T-helper 2 cell treated with Interferon-gamma antibody and Interleukin-4, amounts not matched to agents 100 ng/mL and 5 ng/mL, for 36 hours (primary cell): Measurements from ENCODE around the gene YTHDC2. TPM values are rescaled to one million over a fixed set of nuclear protein-coding genes. Genes with fewer than 3 reads are reported as not detected.

Experiments
- intact Hi-C: fragments of 100-400 bp; cut with micrococcal nuclease; formaldehyde crosslinking; loops from one replicate; pipeline ENCODE4 v1.15.1; 2023
- total RNA-seq: library from RNA; stranded (reverse); gene quantifications from 2 replicates; pipeline ENCODE4 v1.2.3, GENCODE V29; 2022

YTHDC2 gene
- total RNA-seq, 1 donor from 2014 or later = 31.4 TPM

DNA sequence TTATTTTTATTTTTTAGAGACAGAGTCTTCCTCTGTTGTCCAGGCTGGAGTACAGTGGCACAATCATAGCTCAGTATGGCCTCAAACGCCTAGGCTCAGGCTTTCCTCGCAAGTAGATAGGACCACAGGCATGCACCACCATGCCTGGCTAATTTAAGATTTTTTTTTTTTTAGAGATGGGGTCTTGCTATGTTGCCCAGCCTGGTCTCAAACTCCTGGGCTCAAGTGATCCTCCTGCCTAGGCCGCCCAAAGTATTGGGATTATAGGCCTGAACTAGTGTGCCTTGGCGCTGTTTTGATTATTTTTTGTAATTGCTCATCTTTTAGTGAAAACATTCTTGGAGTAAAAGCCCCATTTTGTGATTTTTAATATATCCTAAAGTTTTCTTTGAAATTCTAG lies 5.4 kb downstream of the YTHDC2 start:
- intact Hi-C loops = no loop called here

DNA sequence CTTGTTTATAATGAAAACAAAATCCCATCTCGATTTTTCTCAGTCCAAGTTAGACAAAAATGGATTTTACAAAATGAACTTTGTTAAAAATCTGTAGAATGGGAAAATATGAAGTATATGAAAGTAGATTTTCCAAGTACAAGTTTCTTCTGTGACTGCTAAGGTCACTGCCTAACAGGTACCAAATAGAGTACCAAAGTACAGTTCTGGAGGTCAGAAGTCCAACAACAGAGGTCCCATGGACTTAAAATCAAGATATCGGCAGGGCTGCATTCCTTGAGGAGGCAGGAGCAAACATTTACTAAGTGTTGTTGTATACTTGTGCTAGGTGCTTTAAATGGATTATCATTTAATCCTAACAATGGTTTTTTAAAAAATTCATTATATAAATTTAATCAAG lies 5.9 kb downstream of the YTHDC2 start:
- intact Hi-C loops = no loop called here

DNA sequence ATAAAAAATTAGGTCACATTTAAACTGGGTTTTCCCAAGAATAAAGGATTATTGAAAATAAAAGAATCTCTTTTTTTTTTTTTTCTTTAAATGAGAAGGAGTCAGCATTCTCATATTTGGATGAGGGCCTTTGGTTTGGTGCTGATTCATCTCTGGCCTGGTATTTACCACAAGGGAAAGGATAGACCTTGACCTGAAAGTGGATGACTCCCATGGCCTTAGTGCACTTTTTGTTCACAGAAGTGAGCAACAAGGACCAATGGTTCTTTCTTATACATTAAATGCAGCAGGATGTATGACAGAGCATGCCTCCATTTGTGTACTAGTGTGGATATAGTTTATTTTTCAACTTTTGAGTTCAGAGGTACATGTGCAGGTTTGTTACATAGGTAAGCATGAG lies 6.9 kb downstream of the YTHDC2 start:
- intact Hi-C loops = no loop called here

DNA sequence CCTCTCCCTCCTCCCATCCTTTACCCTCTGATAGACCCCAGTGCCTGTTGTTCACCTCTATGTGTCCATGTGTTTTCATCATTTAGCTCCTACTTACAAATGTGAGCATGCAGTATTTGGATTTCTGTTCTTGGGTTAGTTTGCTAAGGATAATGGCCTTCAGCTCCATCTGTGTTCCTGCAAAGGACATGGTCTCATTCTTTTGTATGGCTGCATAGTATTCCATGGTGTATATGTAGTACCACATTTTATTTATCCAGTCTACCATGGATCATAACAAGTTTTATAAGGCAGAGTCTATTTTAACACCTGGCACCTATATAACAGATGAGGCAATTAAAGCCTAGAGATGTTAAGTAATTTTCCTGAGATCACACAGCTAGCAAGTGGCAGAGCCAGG lies 7.4 kb downstream of the YTHDC2 start:
- intact Hi-C loops = no loop called here

DNA sequence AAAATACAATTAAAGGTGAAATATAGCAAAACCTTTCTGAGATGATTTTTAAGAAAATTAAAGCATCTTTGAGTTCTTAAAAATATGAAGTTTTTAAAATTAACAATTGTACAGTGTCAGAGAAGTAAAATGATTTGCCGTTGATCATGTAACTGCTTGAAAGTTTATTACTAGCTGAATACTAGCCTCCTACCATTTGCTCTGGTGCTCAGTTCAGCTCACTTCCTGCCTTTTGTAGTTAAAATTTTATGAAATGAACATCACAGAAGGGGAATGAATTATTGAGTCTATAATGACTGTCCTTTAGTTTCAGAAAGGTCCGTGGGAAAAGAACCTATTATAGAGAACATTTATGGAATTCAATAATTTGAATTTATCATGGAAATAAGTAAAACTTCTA lies 9.7 kb downstream of the YTHDC2 start:
- intact Hi-C loops = no loop called here

DNA sequence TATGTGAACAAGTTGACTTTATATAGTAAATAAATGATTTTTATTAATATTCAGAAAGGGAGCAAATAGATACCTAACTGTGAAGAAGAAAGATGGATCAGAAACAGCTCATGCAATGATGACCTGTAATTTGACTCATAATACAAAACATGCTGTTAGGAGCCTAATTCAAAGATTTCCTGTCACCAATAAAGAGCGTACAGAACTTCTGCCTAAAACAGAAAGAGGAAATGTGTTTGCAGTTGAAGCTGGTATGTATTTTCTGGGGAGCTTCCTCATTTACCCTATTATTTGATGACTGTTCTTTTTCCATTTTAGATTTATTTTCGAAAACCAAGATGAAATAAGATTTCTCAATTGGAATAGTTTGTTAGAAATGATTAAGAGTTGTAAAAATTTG lies 11.4 kb downstream of the YTHDC2 start:
- intact Hi-C loops = no loop called here

DNA sequence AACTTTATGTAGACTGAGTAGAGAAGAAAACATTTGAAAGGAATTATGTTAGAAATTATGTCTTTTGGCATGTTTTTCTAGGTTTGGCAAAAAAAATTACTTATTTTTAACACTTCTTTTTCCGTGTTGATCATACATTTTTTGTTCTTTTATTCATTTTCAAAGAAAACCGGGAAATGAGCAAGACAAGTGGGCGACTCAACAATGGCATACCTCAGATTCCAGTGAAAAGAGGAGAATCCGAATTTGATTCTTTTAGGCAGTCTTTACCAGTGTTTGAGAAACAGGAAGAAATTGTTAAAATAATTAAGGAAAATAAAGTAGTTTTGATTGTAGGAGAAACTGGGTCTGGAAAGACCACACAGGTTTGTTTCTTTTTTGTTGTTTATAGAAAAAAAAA lies 12.9 kb downstream of the YTHDC2 start:
- intact Hi-C loops = no loop called here

DNA sequence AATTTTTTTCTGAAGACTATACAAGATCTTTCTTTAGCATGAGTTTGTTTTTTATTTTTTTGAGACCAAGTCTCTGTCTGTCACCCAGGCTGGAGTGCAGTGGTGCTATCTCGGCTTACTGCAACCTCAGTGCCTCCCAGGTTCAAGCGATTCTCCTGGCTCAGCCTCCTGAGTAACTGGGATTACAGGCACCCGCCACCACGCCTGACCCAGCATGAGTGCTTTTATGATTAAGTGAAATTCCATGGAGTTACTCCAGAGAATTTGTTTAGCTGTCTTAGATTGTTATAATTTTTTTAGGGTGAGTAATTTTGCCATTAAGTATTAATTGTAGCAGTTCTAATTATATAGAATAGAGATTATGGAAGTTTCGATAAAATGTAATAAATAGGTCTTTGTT lies 14.3 kb downstream of the YTHDC2 start:
- intact Hi-C loops = no loop called here

DNA sequence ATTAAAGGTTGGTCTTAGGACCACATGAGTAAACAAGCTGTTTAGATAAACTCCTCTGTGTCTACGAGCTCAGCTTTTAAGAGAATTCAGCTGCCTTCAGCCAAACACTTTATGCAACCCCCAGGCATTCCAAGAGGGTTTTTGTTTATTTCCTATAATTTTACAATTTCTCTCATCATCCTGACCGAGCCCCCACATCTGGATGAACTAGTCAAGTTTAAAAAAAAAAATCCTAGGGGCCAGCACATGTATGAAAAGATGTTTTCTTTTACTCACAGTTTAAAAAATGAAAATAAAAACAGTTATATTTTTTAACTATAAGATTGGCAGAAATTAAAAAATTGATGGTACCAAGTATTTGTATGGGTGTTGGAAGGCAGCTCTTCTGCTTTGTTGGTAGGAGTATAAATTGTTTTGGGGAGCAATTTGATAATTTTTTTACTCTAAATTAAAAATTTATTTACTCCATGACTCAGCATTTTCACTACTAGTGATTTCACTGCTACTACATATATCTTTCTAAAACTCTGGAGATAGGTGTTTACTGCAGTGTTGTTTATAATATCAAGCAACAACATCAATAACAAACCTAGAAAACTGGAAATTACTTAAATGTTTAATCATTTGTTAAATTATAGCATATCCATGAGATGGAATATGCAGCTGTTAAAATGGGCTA lies 18.1 kb downstream of the YTHDC2 start:
- intact Hi-C loops = no loop called here

DNA sequence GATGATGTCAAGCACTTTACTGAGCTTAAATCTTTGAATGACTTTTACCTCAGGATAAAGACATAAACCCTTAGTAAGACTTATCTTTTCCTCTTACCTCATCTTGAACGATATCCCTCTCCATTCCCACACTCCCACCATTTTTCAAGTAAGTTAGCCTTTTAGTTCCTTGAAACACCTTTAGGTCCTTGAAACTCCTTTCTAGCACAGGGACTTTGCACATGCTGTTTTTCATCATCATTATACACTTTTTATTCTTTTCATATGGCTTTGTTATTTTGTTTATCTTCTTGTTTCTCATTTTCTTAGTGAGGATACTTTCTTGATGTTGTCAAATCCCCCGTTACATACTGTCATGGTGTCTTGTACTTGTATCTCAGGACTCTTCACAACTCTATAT lies 24.8 kb downstream of the YTHDC2 start:
- intact Hi-C loops = no loop called here

DNA sequence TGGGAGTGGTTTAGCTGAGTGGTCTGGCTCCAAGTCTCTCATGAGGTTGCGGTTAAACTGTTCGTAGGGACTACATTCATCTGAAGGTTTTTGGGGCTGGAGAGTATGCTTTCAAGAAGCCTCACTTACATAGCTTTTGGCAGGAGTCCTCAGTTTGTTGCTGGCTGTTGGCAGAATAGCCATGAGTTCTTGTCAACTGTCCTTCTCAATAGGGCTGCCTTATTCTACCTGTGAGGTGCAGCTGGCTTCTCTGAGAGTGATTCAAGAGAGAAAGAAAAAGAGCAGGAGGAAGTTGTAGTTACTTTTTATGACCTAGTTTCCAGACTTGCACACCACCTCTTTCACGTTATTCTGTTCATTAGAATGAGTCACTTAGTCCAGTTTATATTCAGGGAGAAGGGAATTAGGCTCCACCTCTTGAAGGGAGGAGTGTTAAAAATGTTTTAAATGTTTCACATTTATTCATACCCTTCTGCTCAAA lies 33.2 kb downstream of the YTHDC2 start:
- intact Hi-C loops = no loop called here

DNA sequence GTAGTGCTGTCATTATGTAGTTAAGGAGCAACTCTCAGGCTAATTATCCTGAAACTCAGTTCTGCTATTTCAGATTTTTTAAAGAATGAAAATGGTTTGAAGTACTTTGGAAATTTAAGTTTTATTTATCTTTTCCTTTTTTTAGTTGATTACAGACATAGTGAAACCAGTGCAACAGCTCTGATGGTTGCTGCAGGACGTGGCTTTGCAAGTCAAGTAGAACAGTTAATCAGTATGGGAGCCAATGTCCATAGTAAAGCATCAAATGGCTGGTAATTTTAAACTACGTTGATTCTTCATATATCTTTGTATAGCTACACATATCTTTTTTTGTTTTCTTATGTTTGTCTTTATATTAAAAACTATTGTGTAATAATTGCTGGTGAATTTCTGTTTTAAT lies 34.9 kb downstream of the YTHDC2 start:
- intact Hi-C loops = no loop called here

DNA sequence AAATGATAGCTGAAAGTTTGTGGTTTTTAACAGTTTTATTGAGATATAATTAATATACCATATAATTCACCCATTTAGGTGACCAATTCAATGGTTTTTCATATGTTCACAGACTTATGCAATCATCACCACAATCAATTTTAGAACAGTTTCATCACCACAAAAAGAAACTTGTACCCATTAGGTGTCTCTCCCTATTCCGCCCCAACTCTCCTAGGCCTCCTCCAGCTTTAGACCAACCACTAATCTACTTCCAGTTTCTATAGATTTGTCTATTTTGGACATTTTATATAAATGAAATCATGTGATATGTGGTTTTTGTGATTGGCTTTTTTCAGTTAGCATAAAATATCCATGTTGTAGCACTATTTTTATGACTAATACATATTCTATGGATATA lies 38.6 kb downstream of the YTHDC2 start:
- intact Hi-C loops = no loop called here

DNA sequence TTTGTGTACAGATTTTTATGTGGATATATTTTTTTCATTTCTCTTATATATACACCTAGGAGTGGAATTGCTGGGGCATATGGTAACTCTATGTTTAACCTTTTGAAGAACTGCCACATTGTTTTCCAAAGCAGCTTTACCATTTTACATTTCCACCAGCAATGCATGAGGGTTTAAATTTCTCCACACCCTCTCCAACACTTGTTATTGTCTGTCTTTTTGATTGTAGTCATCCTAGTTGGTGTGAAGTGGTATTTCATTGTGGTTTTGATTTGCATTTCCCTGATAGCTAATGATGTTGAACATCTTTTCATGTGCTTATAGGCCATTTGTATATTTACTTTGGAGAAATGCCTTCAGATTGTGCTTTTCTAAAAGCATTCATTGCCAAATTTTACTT lies 39.1 kb downstream of the YTHDC2 start:
- intact Hi-C loops = no loop called here

DNA sequence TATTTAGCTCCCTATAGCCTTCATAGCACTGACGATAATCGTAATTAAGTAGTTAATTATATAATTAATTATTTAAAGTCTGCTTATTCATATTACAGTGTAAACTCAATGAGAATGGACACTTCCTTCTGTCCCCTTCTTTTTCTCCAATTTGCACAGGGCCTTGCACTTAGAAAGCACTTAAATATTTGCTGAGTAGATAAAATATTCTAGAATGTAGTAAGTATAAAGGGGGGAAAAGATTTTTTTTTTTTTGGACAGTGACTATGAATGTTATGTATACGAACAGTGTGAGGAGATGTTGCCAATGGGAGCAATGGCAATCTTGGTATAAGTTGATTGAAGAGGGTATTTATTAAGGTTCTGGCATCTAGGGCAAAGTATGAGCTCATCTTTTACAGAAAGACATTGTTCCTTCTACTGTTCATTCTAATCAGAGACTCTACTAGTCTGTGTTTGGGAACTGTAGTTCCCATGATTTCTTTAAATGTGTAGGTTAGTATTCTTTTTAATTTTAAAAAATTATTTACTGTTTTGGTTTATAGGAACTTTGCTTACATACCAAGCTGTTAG lies 49.4 kb downstream of the YTHDC2 start:
- intact Hi-C loops = no loop called here

DNA sequence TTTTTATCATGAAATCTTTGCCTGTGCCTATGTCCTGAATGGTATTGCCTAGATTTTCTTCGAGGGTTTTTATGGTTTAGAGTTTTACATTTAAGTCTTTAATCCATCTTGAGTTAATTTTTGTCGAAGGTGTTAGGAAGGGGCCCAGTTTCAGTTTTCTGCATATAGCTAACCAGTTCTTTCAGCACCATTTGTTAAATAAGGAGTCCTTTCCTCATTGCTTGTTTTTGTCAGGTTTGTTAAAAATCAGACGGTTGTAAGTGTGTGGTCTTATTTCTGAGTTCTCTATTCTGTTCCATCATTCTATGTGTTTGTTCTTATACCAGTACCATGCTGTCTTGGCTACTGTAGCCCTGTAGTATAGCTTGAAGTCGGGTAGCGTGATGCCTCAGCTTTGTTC lies 55.9 kb downstream of the YTHDC2 start:
- intact Hi-C loops = no loop called here

DNA sequence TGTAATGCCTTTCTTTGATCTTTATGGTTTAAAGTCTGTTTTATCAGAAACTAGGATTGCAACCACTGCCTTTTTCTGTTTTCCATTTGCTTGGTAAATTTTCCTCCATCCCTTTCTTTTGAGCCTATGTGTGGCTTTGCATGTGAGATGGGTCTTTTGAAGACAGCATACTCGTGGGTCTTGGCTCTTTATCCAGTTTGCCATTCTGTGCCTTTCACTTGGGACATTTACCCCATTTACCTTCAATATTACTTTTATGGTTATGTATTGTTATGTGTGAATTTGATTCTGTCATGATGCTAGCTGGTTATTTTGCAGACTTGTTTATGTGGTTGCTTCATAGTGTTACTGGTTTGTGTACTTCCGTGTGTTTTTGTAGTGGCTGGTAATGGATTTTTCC lies 59.2 kb downstream of the YTHDC2 start:
- intact Hi-C loops = no loop called here

DNA sequence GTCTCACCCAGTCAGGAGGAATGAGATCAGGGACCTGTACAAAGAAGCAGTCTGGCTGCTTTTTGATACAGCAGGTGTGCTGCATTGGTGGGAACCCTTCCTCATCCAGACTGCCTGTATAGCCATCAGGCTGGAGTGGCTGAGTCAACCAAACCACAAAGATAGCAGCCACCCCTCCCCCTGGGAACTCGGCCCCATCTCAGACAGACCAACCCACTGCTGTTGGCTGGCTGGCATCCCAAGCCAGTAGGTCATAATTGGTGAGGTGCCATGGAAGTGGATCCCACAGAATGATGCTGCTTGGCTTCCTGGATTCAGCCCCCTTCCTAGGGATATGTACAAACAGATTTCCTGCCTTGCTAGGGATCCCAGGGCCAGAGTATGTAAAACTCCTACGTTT lies 60.9 kb downstream of the YTHDC2 start:
- intact Hi-C loops = no loop called here

DNA sequence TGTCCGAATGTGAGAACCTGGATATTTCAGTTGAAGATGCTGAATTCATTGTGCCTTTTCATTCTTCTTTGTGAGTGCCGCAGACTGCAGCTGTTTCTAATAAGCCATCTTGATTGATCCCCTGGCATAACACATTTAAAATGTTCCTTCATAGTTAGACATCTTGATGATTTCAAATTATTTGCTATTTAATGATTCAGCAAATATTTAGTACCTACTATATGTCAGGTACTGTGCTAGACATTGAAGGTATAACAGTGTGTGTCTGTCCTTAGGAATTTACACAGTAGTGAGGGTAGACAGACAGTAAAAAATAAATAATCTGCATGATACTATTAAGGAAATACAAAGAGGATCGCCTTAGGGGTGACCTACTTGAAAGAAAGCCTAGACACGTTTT lies 61.6 kb downstream of the YTHDC2 start:
- intact Hi-C loops = no loop called here

DNA sequence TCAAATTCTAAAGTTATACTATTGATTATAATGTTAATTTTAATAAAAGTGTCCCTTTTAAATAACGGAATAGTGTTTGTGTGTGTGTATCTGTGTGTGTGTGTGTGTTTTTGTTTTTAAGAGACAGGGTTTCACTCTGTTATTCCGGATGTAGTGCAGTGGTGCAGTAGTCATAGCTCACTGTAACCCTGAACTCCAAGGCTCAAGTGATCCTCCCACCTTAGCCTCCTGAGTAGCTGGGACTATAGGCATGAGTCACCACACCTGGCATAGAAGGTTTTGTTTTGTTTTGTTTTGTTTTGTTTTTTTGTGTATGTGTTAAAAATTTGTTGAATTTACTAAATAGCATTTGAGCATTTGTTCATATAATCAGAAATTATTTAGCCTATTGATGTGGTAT lies 64.6 kb downstream of the YTHDC2 start:
- intact Hi-C loops = no loop called here

DNA sequence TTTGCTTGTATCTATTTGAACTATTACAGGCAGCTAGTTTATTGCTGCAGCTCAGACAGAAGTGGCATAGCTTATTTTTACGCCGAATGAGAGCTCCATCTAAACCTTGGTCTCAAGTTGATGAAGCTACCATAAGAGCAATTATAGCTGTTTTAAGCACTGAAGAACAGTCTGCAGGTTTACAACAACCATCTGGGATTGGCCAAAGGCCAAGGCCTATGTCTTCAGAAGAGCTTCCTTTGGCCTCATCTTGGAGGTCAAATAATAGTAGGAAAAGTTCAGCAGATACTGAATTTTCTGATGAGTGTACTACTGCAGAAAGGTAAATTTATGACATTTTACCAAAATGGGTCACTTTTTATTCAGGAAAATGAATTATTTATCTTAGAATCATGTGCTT lies 67.9 kb downstream of the YTHDC2 start:
- intact Hi-C loops = no loop called here

DNA sequence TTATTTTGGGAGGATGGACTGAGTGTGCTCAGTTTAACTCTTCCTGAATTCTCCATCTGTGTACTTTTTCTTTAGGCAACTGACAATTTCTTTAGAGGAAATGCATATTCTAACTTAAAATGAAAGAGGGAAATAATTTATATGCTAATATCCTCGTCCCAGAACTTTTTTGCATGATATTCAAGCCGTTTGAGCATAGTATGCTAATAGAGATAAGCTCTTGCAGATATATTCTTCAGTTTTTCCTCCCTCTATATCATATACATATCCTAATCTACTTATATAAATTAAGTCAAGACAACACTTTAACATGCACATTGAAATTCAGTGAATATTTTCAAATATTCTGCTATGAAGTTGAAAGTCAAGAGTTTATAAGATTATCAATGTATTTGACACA lies 84.7 kb downstream of the YTHDC2 start:
- intact Hi-C loops = no loop called here

DNA sequence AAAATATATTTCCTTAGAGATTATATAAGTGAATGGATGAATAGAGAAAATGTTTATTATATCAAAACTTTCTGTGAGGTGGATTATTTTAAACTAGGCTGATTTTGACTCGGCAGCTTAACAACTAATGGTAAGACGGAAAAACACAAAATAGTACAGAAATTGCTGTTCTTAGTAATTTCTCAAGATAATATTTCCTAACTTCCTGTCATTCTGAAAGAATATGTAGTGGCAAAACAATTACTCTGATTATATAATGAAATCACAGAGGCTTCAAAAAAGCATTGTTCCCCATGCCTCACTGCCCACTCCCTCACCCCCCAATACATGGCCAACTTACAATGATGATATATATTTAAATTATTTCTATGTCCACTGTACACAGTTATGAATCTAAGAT lies 85.4 kb downstream of the YTHDC2 start:
- intact Hi-C loops = no loop called here
